GM19035 (cell line): ENCODE measurements around the gene RBBP8.

ENCODE experiments used
- ATAC-seq: cut with Tn5 transposase; IDR thresholded peaks from one replicate; pipeline ENCODE4 v1.9.1; 2021; ENCODE audit not compliant: unreplicated experiment

RBBP8 gene

GRCh38 chr18:23058746-23059415, 125.8 kb downstream of the RBBP8 start:
- ATAC-seq, result no peak

GRCh38 chr18:23059541-23060465, 126.7 kb downstream of the RBBP8 start:
- no peak for ATAC-seq

- ATAC-seq, result no peak
Observed at GRCh38 chr18:23062011-23062410, 128.9 kb downstream of the RBBP8 start.

- ATAC-seq, result no peak
Observed at GRCh38 chr18:23063502-23063901, 130.4 kb downstream of the RBBP8 start.

- ATAC-seq, result no peak
Observed at GRCh38 chr18:23065234-23065806, 132.2 kb downstream of the RBBP8 start.

- ATAC-seq, result no peak
Observed at GRCh38 chr18:23066060-23066459, 132.9 kb downstream of the RBBP8 start.

GRCh38 chr18:23066504-23067039, 133.4 kb downstream of the RBBP8 start:
- ATAC-seq, result no peak

- no peak for ATAC-seq
Observed at GRCh38 chr18:23067236-23067635, 134.1 kb downstream of the RBBP8 start.

GRCh38 chr18:23068011-23068410, 134.9 kb downstream of the RBBP8 start:
- ATAC-seq, result no peak

GRCh38 chr18:23068570-23069310, 135.6 kb downstream of the RBBP8 start:
- no peak for ATAC-seq

- no peak for ATAC-seq
Observed at GRCh38 chr18:23069481-23069880, 136.4 kb downstream of the RBBP8 start.

- ATAC-seq, result no peak
Observed at GRCh38 chr18:23069898-23070297, 136.8 kb downstream of the RBBP8 start.

- peak; percentile 98 for ATAC-seq
Observed at GRCh38 chr18:23071285-23071684, 138.2 kb downstream of the RBBP8 start.

- ATAC-seq, result no peak
Observed at GRCh38 chr18:23072079-23072478, 139.0 kb downstream of the RBBP8 start.

GRCh38 chr18:23073996-23074606, 141.0 kb downstream of the RBBP8 start:
- ATAC-seq, result no peak
